Gastrocnemius medialis (tissue), 4 donors: ENCODE results near the gene GPBP1L1.

Experiments
- POLR2A ChIP-seq, 2 donors: fragments of 450-650 bp; IDR thresholded peaks; one replicate each; pipeline ENCODE4 v1.6.1; 2017; ENCODE audit warnings: antibody characterized with exemption in 2 of 2, mild to moderate bottlenecking in 2 of 2, moderate library complexity in 2 of 2
- TF ChIP-seq, protein P1 (sequence below), 5 experiments: fragments of 450-650 bp in 3 of 5; fragments of 200-600 bp in 2 of 5; sonication (generic) in 2 of 5; IDR thresholded peaks in 4 of 5; conservative IDR thresholded peaks in 1 of 5; 1 replicate in 4 of 5; 2 replicates in 1 of 5; pipeline ENCODE4 v1.5.1; 2016 to 2019; ENCODE audit warnings: antibody characterized with exemption in 5 of 5, mild to moderate bottlenecking in 3 of 5, moderate library complexity in 3 of 5

DNA sequence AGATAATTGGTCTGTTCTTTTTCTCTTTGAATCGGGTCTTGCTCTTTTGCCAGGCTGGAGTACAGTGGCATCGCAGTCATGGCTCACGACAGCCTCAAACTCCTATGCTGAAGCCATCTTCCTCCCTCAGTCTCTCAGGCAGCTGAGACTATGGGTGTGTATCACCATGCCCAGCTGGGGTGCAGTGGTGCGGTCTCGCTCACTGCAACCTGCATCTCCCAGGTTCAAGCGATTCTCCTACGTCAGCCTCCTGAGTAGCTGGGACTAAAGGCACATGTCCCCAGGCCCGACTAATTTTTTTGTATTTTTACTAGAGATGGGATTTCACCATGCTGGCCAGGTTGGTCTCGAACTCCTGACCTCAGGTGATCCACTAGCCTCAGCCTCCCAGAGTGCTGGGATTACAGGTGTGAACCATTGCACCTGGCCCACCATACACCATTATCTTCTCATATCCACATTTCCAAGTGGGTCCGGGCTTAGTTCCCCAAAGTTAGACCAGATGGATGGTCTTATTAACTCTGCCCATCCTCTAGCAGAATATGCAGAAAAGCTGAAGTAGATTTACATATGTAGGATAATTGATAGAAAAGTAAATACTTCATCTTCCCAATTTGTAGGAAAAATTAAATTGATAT is 75.6 kb downstream of the GPBP1L1 start:
- TF ChIP-seq, protein P1, sequence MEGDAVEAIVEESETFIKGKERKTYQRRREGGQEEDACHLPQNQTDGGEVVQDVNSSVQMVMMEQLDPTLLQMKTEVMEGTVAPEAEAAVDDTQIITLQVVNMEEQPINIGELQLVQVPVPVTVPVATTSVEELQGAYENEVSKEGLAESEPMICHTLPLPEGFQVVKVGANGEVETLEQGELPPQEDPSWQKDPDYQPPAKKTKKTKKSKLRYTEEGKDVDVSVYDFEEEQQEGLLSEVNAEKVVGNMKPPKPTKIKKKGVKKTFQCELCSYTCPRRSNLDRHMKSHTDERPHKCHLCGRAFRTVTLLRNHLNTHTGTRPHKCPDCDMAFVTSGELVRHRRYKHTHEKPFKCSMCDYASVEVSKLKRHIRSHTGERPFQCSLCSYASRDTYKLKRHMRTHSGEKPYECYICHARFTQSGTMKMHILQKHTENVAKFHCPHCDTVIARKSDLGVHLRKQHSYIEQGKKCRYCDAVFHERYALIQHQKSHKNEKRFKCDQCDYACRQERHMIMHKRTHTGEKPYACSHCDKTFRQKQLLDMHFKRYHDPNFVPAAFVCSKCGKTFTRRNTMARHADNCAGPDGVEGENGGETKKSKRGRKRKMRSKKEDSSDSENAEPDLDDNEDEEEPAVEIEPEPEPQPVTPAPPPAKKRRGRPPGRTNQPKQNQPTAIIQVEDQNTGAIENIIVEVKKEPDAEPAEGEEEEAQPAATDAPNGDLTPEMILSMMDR (IDR thresholded peaks at IDR 0.05 in 4 of 5, conservative IDR thresholded peaks at IDR 0.05 in 1 of 5): no peak
- no peak for TF ChIP-seq POLR2A (IDR thresholded peaks at IDR 0.05)
